ENCODE measurements around the gene AK3.
A peak's percentile ranks its signal among the peaks of the same experiment; 100 is the strongest.

Gene AK3

GRCh38 chr9:4748612-4749011 is 7.6 kb upstream of the AK3 start:
- H3K4me3 ChIP-seq (ENCODE audit: low read length) = no peak overlapping the region
- no peak overlapping the region for H3K27ac ChIP-seq (ENCODE audit: low read length)
- WGBS (ENCODE audit: insufficient coverage, insufficient read length) = no CpG with 5 or more reads among the region's 5 CpGs
- H3K4me1 ChIP-seq (ENCODE audit: control insufficient read depth, insufficient read depth, low read length) = no peaks in the 10 kb centered on the region
- no peak for DNase-seq (ENCODE audit: low read depth, low spot score)
- H3K36me3 ChIP-seq (ENCODE audit: control insufficient read depth, insufficient read depth, low read length) = no peaks in the 10 kb centered on the region
- no peaks in the 10 kb centered on the region for H3K27me3 ChIP-seq (ENCODE audit: control insufficient read depth, insufficient read depth, low read length)
- no peaks in the 10 kb centered on the region for H3K9me3 ChIP-seq (ENCODE audit: control insufficient read depth, insufficient read depth, low read length)

- Histone ChIP-seq H3K9me3 (ENCODE audit: control insufficient read depth, insufficient read depth, low read length) (no peaks in the 10 kb centered on the region), H3K27me3 (ENCODE audit: control insufficient read depth, insufficient read depth, low read length) (no peaks in the 10 kb centered on the region), H3K4me1 (ENCODE audit: control insufficient read depth, insufficient read depth, low read length) (no peaks in the 10 kb centered on the region), H3K4me3 (ENCODE audit: low read length) (no peak overlapping the region), H3K27ac (ENCODE audit: low read length) (no peak overlapping the region), H3K36me3 (ENCODE audit: control insufficient read depth, insufficient read depth, low read length) (no peaks in the 10 kb centered on the region)
- no peak for DNase-seq (ENCODE audit: low read depth, low spot score)
- WGBS (ENCODE audit: insufficient coverage, insufficient read length) = no CpG with 5 or more reads among the region's 2 CpGs
Observed at GRCh38 chr9:4746278-4747030, 5.5 kb upstream of the AK3 start.

GRCh38 chr9:4743131-4743875 is 2.3 kb upstream of the AK3 start:
- no CpG with 5 or more reads among the region's 5 CpGs for WGBS (ENCODE audit: insufficient coverage, insufficient read length)
- H3K4me1 ChIP-seq (ENCODE audit: control insufficient read depth, insufficient read depth, low read length) = no peaks in the 10 kb centered on the region; the same call in 1 of the 2 replicates
- H3K27ac ChIP-seq (ENCODE audit: low read length) = no peak overlapping the region
- H3K36me3 ChIP-seq (ENCODE audit: control insufficient read depth, insufficient read depth, low read length) = no peaks in the 10 kb centered on the region
- no peaks in the 10 kb centered on the region for H3K9me3 ChIP-seq (ENCODE audit: control insufficient read depth, insufficient read depth, low read length)
- DNase-seq (ENCODE audit: low read depth, low spot score) = no peak
- no peaks in the 10 kb centered on the region for H3K27me3 ChIP-seq (ENCODE audit: control insufficient read depth, insufficient read depth, low read length)
- H3K4me3 ChIP-seq (ENCODE audit: low read length) = no peak overlapping the region

- no CpG with 5 or more reads among the region's 3 CpGs for WGBS (ENCODE audit: insufficient coverage, insufficient read length)
- no peaks in the 10 kb centered on the region for H3K36me3 ChIP-seq (ENCODE audit: control insufficient read depth, insufficient read depth, low read length)
Observed at GRCh38 chr9:4742246-4742645, 1.2 kb upstream of the AK3 start.

GRCh38 chr9:4741365-4742089 is 525 bp upstream of the AK3 start:
- H3K9me3 ChIP-seq (ENCODE audit: control insufficient read depth, insufficient read depth, low read length) = no peaks in the 10 kb centered on the region
- H3K36me3 ChIP-seq (ENCODE audit: control insufficient read depth, insufficient read depth, low read length) = no peaks in the 10 kb centered on the region
- no peak overlapping the region for H3K27ac ChIP-seq (ENCODE audit: low read length)
- no CpG with 5 or more reads among the region's 54 CpGs for WGBS (ENCODE audit: insufficient coverage, insufficient read length)
- H3K4me1 ChIP-seq (ENCODE audit: control insufficient read depth, insufficient read depth, low read length) = no peaks in the 10 kb centered on the region; the same call in 1 of the 2 replicates
- H3K4me3 ChIP-seq (ENCODE audit: low read length) = peak overlapping the region; percentile 81
- DNase-seq (ENCODE audit: low read depth, low spot score) = no peak
- H3K27me3 ChIP-seq (ENCODE audit: control insufficient read depth, insufficient read depth, low read length) = no peaks in the 10 kb centered on the region

More at GRCh38 chr9:4742246-4742645, 1.2 kb upstream of the AK3 start:
- DNase-seq (ENCODE audit: low read depth, low spot score) = no peak
- Histone ChIP-seq H3K9me3 (ENCODE audit: control insufficient read depth, insufficient read depth, low read length) (no peaks in the 10 kb centered on the region), H3K4me3 (ENCODE audit: low read length) (no peak overlapping the region; the same call in 1 of the 2 replicates), H3K27ac (ENCODE audit: low read length) (no peak overlapping the region), H3K27me3 (ENCODE audit: control insufficient read depth, insufficient read depth, low read length) (no peaks in the 10 kb centered on the region), H3K4me1 (ENCODE audit: control insufficient read depth, insufficient read depth, low read length) (no peaks in the 10 kb centered on the region; the same call in 1 of the 2 replicates)

GRCh38 chr9:4740388-4740637 is 689 bp downstream of the AK3 start:
- no CpG with 5 or more reads among the region's 4 CpGs for WGBS (ENCODE audit: insufficient coverage, insufficient read length)
- no peaks in the 10 kb centered on the region; the same call in 1 of the 2 replicates for H3K4me1 ChIP-seq (ENCODE audit: control insufficient read depth, insufficient read depth, low read length)
- H3K27me3 ChIP-seq (ENCODE audit: control insufficient read depth, insufficient read depth, low read length) = no peaks in the 10 kb centered on the region
- no peak overlapping the region for H3K27ac ChIP-seq (ENCODE audit: low read length)
- no peaks in the 10 kb centered on the region for H3K9me3 ChIP-seq (ENCODE audit: control insufficient read depth, insufficient read depth, low read length)
- DNase-seq (ENCODE audit: low read depth, low spot score) = no peak
- H3K36me3 ChIP-seq (ENCODE audit: control insufficient read depth, insufficient read depth, low read length) = no peaks in the 10 kb centered on the region
- peak overlapping the region; percentile 81; the same call in 1 of the 2 replicates for H3K4me3 ChIP-seq (ENCODE audit: low read length)

GRCh38 chr9:4739587-4740387 is 1.2 kb downstream of the AK3 start:
- H3K27me3 ChIP-seq (ENCODE audit: control insufficient read depth, insufficient read depth, low read length) = no peaks in the 10 kb centered on the region
- WGBS (ENCODE audit: insufficient coverage, insufficient read length) = no CpG with 5 or more reads among the region's 26 CpGs
- peak overlapping the region; percentile 81; the same call in 1 of the 2 replicates for H3K4me3 ChIP-seq (ENCODE audit: low read length)
- H3K9me3 ChIP-seq (ENCODE audit: control insufficient read depth, insufficient read depth, low read length) = no peaks in the 10 kb centered on the region
- H3K27ac ChIP-seq (ENCODE audit: low read length) = no peak overlapping the region
- no peaks in the 10 kb centered on the region for H3K36me3 ChIP-seq (ENCODE audit: control insufficient read depth, insufficient read depth, low read length)
- H3K4me1 ChIP-seq (ENCODE audit: control insufficient read depth, insufficient read depth, low read length) = no peaks in the 10 kb centered on the region; the same call in 1 of the 2 replicates
- no peak for DNase-seq (ENCODE audit: low read depth, low spot score)

- Histone ChIP-seq H3K27me3 (ENCODE audit: control insufficient read depth, insufficient read depth, low read length) (no peaks in the 10 kb centered on the region), H3K9me3 (ENCODE audit: control insufficient read depth, insufficient read depth, low read length) (no peaks in the 10 kb centered on the region), H3K4me1 (ENCODE audit: control insufficient read depth, insufficient read depth, low read length) (no peaks in the 10 kb centered on the region; the same call in 1 of the 2 replicates), H3K27ac (ENCODE audit: low read length) (no peak overlapping the region), H3K36me3 (ENCODE audit: control insufficient read depth, insufficient read depth, low read length) (no peaks in the 10 kb centered on the region), H3K4me3 (ENCODE audit: low read length) (no peak overlapping the region)
- no CpG with 5 or more reads among the region's 19 CpGs for WGBS (ENCODE audit: insufficient coverage, insufficient read length)
- DNase-seq (ENCODE audit: low read depth, low spot score) = no peak
Observed at GRCh38 chr9:4738866-4739586, 2.0 kb downstream of the AK3 start.

- no CpG with 5 or more reads among the region's 2 CpGs for WGBS (ENCODE audit: insufficient coverage, insufficient read length)
- H3K27ac ChIP-seq (ENCODE audit: low read length) = no peak overlapping the region
Observed at GRCh38 chr9:4734150-4734549, 6.9 kb downstream of the AK3 start.

More at GRCh38 chr9:4734150-4734549, 6.9 kb downstream of the AK3 start:
- DNase-seq (ENCODE audit: low read depth, low spot score) = no peak
- no peaks in the 10 kb centered on the region for H3K27me3 ChIP-seq (ENCODE audit: control insufficient read depth, insufficient read depth, low read length)
- H3K9me3 ChIP-seq (ENCODE audit: control insufficient read depth, insufficient read depth, low read length) = no peaks in the 10 kb centered on the region
- no peak overlapping the region for H3K4me3 ChIP-seq (ENCODE audit: low read length)
- no peaks in the 10 kb centered on the region for H3K36me3 ChIP-seq (ENCODE audit: control insufficient read depth, insufficient read depth, low read length)
- no peaks in the 10 kb centered on the region; the same call in 1 of the 2 replicates for H3K4me1 ChIP-seq (ENCODE audit: control insufficient read depth, insufficient read depth, low read length)

All from iPS DF 6.9 (cell line).